Measurements from ENCODE around the gene NEMP2. TPM values are rescaled to one million over a fixed set of nuclear protein-coding genes. Genes with fewer than 3 reads are reported as not detected.

Gene NEMP2
- total and polyA plus RNA-seq, 2 of the 4 experiments (the other 2 are of a cell fraction), result 1.1 to 1.3 TPM

DNA sequence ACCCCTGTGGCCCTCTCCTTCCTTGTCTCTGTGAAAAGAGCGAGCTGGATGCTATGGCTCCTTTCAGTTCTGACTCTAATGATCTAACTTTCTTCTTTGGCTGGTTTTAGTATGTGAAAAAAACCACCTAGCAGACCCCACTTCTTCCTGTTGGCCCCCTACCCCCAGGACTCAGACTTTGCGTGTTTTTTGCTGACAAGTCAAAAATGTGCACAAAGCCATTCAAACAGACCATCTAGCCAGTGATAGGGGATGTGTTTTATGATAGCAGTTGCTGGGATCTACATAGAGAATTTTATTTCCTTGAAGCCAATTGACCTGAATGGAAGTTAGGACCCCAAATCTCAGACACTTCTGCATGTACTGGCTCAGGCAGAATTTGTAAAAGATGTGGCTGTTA is 77.3 kb downstream of the NEMP2 start:
- no peak for DNase-seq
- ChIA-PET POLR2A (ENCODE audit: unreplicated experiment) (no interaction called here), CTCF (no interaction called here)
- Histone ChIP-seq H3K23ac (ENCODE audit: low read depth, low read length) (no peak overlapping the region), H3K9ac (ENCODE audit: low read depth, low read length) (no peak overlapping the region), H2AFZ (replicated peaks; ENCODE audit: low read length, poor library complexity) (no peak overlapping the region), H2BK5ac (ENCODE audit: low read depth, low read length, poor library complexity, severe bottlenecking) (no peak overlapping the region), H3K36me3 (ENCODE audit: control insufficient read depth, insufficient read depth, low read length) (no peaks in the 10 kb centered on the region), H2BK15ac (ENCODE audit: low read depth, low read length) (no peak overlapping the region), H2BK120ac (ENCODE audit: low read depth, low read length) (no peak overlapping the region), H4K5ac (ENCODE audit: low read depth, low read length) (no peak overlapping the region), H3K18ac (ENCODE audit: low read depth, low read length) (no peak overlapping the region), H3K4me2 (ENCODE audit: low read depth, low read length) (no peak overlapping the region), H3K56ac (ENCODE audit: extremely low read depth, insufficient read depth, low read length) (no peak overlapping the region), H2BK20ac (ENCODE audit: low read depth, low read length) (no peak overlapping the region), H3K4me1 (ENCODE audit: control insufficient read depth, insufficient read depth, low read length) (no peaks in the 10 kb centered on the region), H3K27me3 (ENCODE audit: control insufficient read depth, insufficient read depth, low read length) (no peaks in the 10 kb centered on the region), H3K79me1 (ENCODE audit: low read depth in 1 of 2, low read length in 2 of 2) (no peaks in the 10 kb centered on the region), H3K14ac (replicated peaks; ENCODE audit: low read depth, low read length) (no peak overlapping the region), H4K20me1 (ENCODE audit: insufficient read depth, low read length) (no peaks in the 10 kb centered on the region), H2AK5ac (ENCODE audit: low read depth, low read length) (no peak overlapping the region), H3K9me3 (ENCODE audit: control insufficient read depth, insufficient read depth, low read length) (no peaks in the 10 kb centered on the region), H2AK9ac (replicated peaks; ENCODE audit: low read depth, low read length, poor library complexity) (no peak overlapping the region), H3K27ac (ENCODE audit: insufficient read depth, low read length) (no peak overlapping the region), H4K91ac (ENCODE audit: insufficient read depth, low read depth, low read length) (no peak overlapping the region), H3K4ac (ENCODE audit: low read depth, low read length) (no peak overlapping the region), H4K8ac (ENCODE audit: low read depth in 2 of 2, low read length in 2 of 2) (no peak overlapping the region), H3K9me1 (ENCODE audit: insufficient read depth, low read length) (peaks cover 3% of the 10 kb centered on the region; the same call in 1 of the 2 replicates), H3K4me3 (ENCODE audit: insufficient read depth, low read depth, low read length) (no peak overlapping the region)
- peak; percentile 96 for TF ChIP-seq MAFK (IDR thresholded peaks at IDR 0.05; ENCODE audit: low read depth, low read length)
- TF ChIP-seq POLR2A (IDR thresholded peaks at IDR 0.05; ENCODE audit: low read depth, low read length), result no peak
- no peak for ATAC-seq (ENCODE audit: low read depth)
- WGBS, 2 experiments (ENCODE audit: extremely low coverage in 2 of 2, insufficient read length in 1 of 2), result no CpG with 5 or more reads among the region's 2 CpGs
- dilution Hi-C loops (cut with HindIII; ENCODE audit: low sequenced_read_pairs, unreplicated experiment) (no loop called here), in situ Hi-C loops (cut with MboI; ENCODE audit: low sequenced_read_pairs) (no loop called here), intact Hi-C loops (cut with micrococcal nuclease) (no loop called here)
- BruUV-seq (replicated peaks), result no TSS peak
